GM13976 (cell line): Measurements from ENCODE around the gene FAM216A.

Experiments
- DNase-seq: peaks from one replicate; pipeline ENCODE4 v3.0.0; 2012; ENCODE audit warnings: low spot score
- CTCF ChIP-seq: IDR thresholded peaks from 2 replicates; pipeline ENCODE4 v1.5.1; 2012; ENCODE audit warnings: borderline replicate concordance, mild to moderate bottlenecking; ENCODE audit not compliant: insufficient read depth; ENCODE audit errors: extremely low read depth, missing control alignments, control extremely low read depth
- in situ Hi-C: fragments of 300-500 bp; cut with MboI; formaldehyde crosslinking; loops from one replicate; pipeline ENCODE4 v1.12.0; 2022; ENCODE audit warnings: low sequenced_read_pairs, mixed read lengths, inconsistent platforms; ENCODE audit not compliant: unreplicated experiment

The FAM216A gene

GRCh38 chr12:110532644-110533043, 64.0 kb downstream of the FAM216A start:
- in situ Hi-C loops, result no loop called here

GRCh38 chr12:110533607-110534006, 65.0 kb downstream of the FAM216A start:
- in situ Hi-C loops, result no loop called here
- no peak for DNase-seq
- no peak for TF ChIP-seq CTCF

More at GRCh38 chr12:110532644-110533043, 64.0 kb downstream of the FAM216A start:
- DNase-seq, result no peak
- no peak for TF ChIP-seq CTCF

GRCh38 chr12:110534811-110535210, 66.2 kb downstream of the FAM216A start:
- in situ Hi-C loops, result no loop called here
- DNase-seq, result no peak
- TF ChIP-seq CTCF, result no peak

- in situ Hi-C loops, result no loop called here
- TF ChIP-seq CTCF, result no peak
- no peak for DNase-seq
Measured at GRCh38 chr12:110536834-110537604, 68.4 kb downstream of the FAM216A start.

GRCh38 chr12:110537605-110538409, 69.2 kb downstream of the FAM216A start:
- no peak for DNase-seq
- no peak for TF ChIP-seq CTCF

GRCh38 chr12:110538869-110539622, 70.4 kb downstream of the FAM216A start:
- in situ Hi-C loops, result no loop called here
- no peak for TF ChIP-seq CTCF
- no peak for DNase-seq

More at GRCh38 chr12:110537605-110538409, 69.2 kb downstream of the FAM216A start:
- in situ Hi-C loops, result no loop called here
